GM18499 (cell line): ENCODE data around the gene LIME1.
"Not testable (repeated sequence)": the region's sequence is repeated elsewhere in the genome, so short reads cannot be mapped to it uniquely, and the experiment has no call there.

Source experiments
- ATAC-seq: cut with Tn5 transposase; IDR thresholded peaks from one replicate; pipeline ENCODE4 v1.9.1; 2021; ENCODE audit warnings: moderate number of reproducible peaks; ENCODE audit not compliant: insufficient read depth, unreplicated experiment

LIME1 gene

GRCh38 chr20:63706852-63707557, 29.5 kb upstream of the LIME1 start:
- no peak for ATAC-seq

DNA sequence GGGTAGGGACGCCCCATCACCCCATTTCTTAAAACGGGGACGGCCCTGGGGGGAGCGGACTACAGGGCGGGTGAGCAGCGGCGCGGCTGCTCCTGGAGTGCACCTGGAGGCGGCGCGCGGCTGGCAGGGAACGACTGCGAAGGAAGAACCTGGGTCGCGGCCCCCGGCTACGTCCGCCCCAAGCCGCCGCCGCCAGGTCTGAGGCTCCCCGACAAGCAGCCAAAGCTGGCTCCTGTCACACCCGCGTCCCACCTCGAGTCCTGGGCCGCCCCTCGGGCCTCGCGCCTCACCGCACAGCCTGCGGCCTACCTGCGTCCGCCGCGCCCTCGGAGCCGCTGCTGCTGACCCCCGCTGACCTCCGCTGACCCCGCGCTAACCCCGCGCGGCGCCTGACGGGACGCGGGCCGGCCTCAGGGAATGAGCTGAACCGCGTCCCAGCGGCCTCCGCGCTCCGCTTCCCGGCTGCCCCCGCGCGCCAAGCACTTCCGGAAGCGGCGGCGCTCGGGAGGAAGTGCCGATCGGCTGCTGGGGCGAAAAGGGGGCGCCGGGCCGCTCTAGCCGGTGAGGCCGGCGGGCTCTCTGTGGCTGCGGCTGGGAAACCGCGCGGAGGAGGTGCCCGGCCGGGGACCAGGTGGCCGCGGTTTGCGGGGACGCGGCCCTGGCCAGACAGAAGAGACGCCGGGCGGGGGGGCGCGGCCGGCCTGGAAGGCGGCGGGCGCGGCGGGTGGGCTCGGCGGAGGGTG, 28.7 kb upstream of the LIME1 start, which contains the start of the genes ARFRP1 and ZGPAT:
Gene ARFRP1, minus strand, starts transcription at position 419 of the 743 bp plus-strand sequence. CDS start 885 bp downstream, outside the sequence.
Gene ZGPAT, plus strand, starts transcription at position 482 of the 743 bp plus-strand sequence. CDS start 542 bp downstream, outside the sequence.
- no peak for ATAC-seq

DNA sequence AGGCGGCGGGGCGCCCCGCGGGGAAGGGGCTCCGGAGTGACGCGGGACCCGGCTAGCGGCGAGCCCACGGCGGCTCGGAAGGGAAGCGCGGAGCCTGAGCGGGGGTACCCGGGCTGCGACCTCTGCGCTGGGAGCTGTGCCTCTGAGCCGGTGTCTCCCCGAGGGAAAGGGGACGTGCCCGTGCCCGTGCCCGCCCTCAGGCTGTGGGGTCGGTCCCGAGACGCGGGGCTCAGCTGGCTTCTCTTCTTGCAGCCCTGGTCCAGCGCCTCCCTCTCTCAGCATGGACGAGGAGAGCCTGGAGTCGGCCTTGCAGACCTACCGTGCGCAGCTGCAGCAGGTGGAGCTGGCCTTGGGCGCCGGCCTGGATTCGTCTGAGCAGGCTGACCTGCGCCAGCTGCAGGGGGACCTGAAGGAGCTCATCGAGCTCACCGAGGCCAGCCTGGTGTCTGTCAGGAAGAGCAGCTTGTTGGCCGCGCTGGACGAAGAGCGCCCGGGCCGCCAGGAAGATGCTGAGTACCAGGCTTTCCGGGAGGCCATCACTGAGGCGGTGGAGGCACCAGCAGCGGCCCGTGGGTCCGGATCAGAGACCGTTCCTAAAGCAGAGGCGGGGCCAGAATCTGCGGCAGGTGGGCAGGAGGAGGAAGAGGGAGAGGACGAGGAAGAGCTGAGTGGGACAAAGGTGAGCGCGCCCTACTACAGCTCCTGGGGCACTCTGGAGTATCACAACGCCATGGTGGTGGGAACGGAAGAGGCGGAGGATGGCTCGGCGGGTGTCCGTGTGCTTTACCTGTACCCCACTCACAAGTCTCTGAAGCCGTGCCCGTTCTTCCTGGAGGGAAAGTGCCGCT, 27.9 kb upstream of the LIME1 start:
- no peak for ATAC-seq

GRCh38 chr20:63709149-63709527, 27.3 kb upstream of the LIME1 start:
- no peak for ATAC-seq

- ATAC-seq = no peak
These were observed 25.3 kb upstream of the LIME1 start for GRCh38 chr20:63711085-63711645.

DNA sequence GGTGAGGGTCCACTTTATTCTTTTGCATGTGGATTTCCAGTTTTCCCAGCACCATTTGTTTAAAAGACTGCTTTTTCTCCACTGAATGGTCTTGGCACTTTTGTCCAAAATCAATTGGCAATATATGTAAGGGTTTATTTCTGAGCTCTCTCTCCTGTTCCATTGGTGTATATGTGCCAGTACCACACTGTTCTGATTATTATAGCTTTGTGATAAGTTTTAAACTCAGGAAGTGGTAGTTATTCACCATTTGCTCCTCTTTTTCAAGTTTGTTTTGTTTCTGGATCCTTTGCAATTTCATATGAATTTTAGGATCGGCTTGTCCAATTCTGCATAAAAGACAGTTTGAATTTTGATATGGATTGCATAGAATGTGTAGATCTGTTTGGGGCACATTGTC, 24.3 kb upstream of the LIME1 start:
- ATAC-seq = no peak

DNA sequence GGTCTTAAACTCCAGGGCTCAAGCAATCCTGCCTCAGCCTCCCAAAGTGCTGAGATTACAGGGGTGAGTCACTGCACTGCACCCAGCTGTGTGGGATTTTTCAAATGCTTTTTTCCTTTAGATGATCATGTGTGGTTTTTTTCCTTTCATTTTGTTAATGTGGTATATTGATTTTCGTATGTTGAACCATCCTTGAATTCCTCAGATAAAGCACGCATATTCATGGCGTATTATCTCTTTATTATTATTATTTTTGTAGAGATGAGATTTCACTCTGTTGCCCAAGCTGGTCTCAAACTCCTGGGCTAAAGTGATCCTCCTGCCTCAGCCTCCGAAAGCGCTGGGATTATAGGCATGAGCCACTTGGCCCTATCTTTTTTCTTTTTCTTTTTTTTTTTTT, 21.6 kb upstream of the LIME1 start:
- no peak for ATAC-seq

GRCh38 chr20:63718996-63719395, 17.5 kb upstream of the LIME1 start:
- no peak for ATAC-seq

GRCh38 chr20:63722967-63723622, 13.4 kb upstream of the LIME1 start:
- ATAC-seq = not testable (repeated sequence)

DNA sequence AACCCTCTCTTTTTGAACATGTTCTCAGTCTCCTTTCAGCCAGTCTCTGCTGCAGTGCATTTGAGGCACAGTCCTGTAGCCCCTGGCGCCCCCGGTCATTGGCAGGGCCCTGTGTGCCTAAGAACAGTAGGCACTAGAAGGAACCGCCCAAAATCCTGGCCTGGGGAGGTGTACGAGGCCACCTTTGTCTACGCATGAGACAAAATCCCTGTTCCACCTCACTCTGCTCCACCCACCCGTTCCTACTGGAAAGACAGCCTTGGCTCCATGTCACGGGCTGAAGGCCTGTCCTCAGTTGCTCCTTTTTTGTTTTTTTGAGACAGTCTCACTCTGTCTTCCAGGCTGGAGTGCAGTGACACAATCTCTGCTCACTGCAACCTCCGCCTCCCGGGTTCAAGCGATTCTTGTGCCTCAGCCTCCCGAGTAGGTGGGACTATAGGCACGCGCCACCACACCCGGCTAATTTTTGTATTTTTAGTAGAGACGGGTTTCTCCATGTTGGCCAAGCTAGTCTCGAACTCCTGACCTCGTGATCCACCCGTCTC, 6.2 kb upstream of the LIME1 start:
- ATAC-seq = not testable (repeated sequence)

DNA sequence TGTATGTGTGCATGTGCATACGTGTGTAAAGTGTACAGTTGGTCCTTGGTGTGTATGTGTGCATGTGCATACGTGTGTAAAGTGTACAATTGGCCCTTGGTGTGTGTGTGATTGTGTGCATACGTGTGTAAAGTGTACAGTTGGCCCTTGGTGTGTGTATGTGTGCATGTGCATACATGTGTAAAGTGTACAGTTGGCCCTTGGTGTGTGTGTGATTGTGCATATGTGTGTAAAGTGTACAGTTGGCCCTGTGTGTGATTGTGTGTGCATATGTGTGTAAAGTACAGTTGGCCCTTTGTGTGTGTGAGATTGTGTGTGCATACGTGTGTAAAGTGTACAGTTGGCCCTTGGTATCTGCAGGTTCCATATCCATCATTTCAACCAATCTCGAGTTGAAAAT, 5.1 kb upstream of the LIME1 start:
- ATAC-seq = no peak

GRCh38 chr20:63732118-63733095, 4.1 kb upstream of the LIME1 start:
- no peak for ATAC-seq

GRCh38 chr20:63733117-63733516, 3.3 kb upstream of the LIME1 start:
- ATAC-seq = no peak

GRCh38 chr20:63733579-63734081, 2.8 kb upstream of the LIME1 start:
- ATAC-seq = no peak

DNA sequence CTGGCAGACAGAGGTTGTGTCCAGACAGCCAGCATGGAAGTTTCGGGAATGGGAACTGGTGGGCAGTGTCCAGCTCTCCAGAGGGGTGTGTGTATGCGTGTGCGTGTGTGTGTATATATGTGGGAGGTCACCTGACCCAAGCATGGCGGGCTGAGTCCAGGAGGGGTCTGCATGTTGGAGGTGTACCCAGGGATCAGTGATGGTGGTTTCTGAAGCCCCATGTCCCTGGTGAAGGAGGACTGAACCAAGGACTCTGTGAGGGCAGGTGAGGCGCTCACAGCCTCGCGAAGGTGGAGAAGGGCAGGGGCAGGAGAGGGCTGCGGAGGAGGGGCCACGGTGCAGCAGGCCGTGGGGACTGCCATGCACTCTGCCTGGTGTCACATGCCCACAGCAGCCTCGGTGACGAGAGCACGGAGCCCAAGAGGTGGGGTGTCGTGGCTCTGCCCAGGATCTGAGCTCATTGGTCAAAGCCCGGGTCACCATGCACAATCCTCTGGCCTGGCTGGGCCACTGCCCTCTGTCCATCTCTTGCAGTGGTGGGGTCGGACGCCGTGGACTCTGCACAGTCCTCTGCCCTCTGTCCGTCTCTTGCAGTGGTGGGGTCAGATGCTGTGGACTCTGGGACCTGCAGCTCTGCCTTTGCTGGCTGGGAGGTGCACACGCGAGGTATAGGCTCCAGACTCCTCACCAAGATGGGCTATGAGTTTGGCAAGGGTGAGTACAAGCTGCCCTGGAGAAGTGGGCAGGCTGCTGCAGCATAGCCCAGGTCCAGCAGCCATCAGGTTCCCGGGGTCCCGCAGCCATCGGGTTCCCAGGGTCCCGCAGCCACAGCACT, 2.1 kb upstream of the LIME1 start:
- no peak for ATAC-seq

GRCh38 chr20:63734946-63735858, 1.3 kb upstream of the LIME1 start:
- no peak for ATAC-seq
